Progenitor cell of endocrine pancreas (in vitro differentiated cells): ENCODE measurements around the gene RUNX1. TPM values are rescaled to one million over a fixed set of nuclear protein-coding genes. Genes with fewer than 3 reads are reported as not detected.
"Not testable (repeated sequence)": the region's sequence is repeated elsewhere in the genome, so short reads cannot be mapped to it uniquely, and the experiment has no call there.

Experiments used
- DNase-seq: peaks from one replicate; pipeline ENCODE4 v3.0.0; 2021; ENCODE audit warnings: low spot score; ENCODE audit not compliant: unreplicated experiment
- H3K27ac Mint-ChIP-seq: 2 replicates; pipeline ENCODE4 v1.8.0; 2021; ENCODE audit warnings: mild to moderate bottlenecking, moderate library complexity, mixed read lengths
- H3K27me3 Mint-ChIP-seq: 2 replicates; pipeline ENCODE4 v1.8.0; 2021; ENCODE audit warnings: mixed read lengths
- H3K36me3 Mint-ChIP-seq: 2 replicates; pipeline ENCODE4 v1.8.0; 2022; ENCODE audit warnings: mixed read lengths; ENCODE audit not compliant: insufficient read depth
- H3K4me1 Mint-ChIP-seq: 2 replicates; pipeline ENCODE4 v1.8.0; 2021; ENCODE audit warnings: low read depth, mixed read lengths
- H3K4me3 Mint-ChIP-seq: 2 replicates; pipeline ENCODE4 v1.8.0; 2021; ENCODE audit warnings: low read depth, mild to moderate bottlenecking, moderate library complexity, mixed read lengths
- H3K9me3 Mint-ChIP-seq: 2 replicates; pipeline ENCODE4 v1.8.0; 2021; ENCODE audit warnings: low read depth, mixed read lengths
- CTCF ChIP-seq: fragments of 200-600 bp; sonication (generic); IDR thresholded peaks from one replicate; pipeline ENCODE4 v1.5.0; 2021; ENCODE audit warnings: antibody characterized with exemption, mild to moderate bottlenecking; ENCODE audit not compliant: unreplicated experiment
- total RNA-seq: library from RNA; stranded (reverse); gene quantifications from 2 replicates; pipeline ENCODE4 v1.2.1, GENCODE V29; 2021

Gene RUNX1
- total RNA-seq, 1 donor from 2014 or later: 7.1 TPM

- no peaks in the 10 kb centered on the region for H3K9me3 Mint-ChIP-seq
- no peaks in the 10 kb centered on the region for H3K27me3 Mint-ChIP-seq
- H3K4me1 Mint-ChIP-seq: peaks cover 3% of the 10 kb centered on the region
- H3K27ac Mint-ChIP-seq: no peak overlapping the region
- H3K36me3 Mint-ChIP-seq: no peaks in the 10 kb centered on the region
- no peak overlapping the region for H3K4me3 Mint-ChIP-seq
- TF ChIP-seq CTCF: no peak
- DNase-seq: no peak
These were observed 96.4 kb downstream of the RUNX1 start for GRCh38 chr21:34952701-34953100.

GRCh38 chr21:34951868-34952267 lies 97.2 kb downstream of the RUNX1 start:
- H3K36me3 Mint-ChIP-seq, DNase-seq, H3K27ac Mint-ChIP-seq, H3K27me3 Mint-ChIP-seq, H3K4me1 Mint-ChIP-seq, H3K4me3 Mint-ChIP-seq, H3K9me3 Mint-ChIP-seq: not testable (repeated sequence)

- Mint-ChIP-seq H3K27me3 (peaks cover 4% of the 10 kb centered on the region), H3K27ac (no peak overlapping the region), H3K4me1 (peaks cover 3% of the 10 kb centered on the region), H3K36me3 (no peaks in the 10 kb centered on the region), H3K9me3 (no peaks in the 10 kb centered on the region), H3K4me3 (no peak overlapping the region)
- TF ChIP-seq CTCF: no peak
- DNase-seq: no peak
These were observed 98.1 kb downstream of the RUNX1 start for GRCh38 chr21:34950980-34951379.

DNA sequence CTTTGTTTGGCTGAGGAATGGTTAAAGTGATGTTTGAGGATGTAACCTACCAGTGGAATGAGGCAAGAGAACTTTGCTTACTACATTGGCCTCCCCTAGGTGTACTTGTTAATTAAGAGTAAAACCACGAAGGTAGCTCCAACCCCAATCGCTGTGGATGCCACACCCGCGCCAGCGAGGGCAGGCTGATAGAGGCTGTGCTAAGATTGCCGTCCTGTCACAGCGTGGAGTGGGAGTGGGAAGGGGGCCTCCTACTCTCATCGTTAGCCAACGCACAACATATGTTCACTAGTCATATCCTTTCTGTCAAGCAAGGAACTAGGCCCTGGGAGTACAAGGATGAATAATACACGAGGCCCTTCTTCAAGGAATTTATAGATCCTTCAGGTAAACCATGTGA lies 99.6 kb downstream of the RUNX1 start:
- no peaks in the 10 kb centered on the region for H3K9me3 Mint-ChIP-seq
- DNase-seq: no peak
- H3K27me3 Mint-ChIP-seq: peaks cover 12% of the 10 kb centered on the region
- H3K27ac Mint-ChIP-seq: no peak overlapping the region
- peaks cover 3% of the 10 kb centered on the region for H3K4me1 Mint-ChIP-seq
- TF ChIP-seq CTCF: no peak
- H3K4me3 Mint-ChIP-seq: no peak overlapping the region
- no peaks in the 10 kb centered on the region for H3K36me3 Mint-ChIP-seq

DNA sequence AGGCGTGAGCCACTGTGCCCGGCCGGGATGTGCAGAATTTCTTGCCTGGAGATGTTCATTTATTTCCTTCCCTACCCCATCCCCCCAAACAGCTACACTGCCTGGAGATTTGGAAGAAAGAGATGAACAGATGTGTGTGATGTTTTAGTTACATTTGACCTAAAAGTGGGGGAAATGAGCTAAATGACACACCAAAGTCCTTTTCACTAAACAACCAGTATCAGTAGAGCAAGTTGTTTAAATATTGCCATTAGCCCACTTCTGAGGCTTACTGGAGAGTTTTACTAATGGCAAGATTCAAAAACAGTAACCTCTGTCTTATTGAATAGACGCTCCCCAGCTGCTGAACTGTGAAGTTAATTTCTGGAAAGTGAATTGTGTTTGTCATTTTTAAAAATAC lies 100.1 kb downstream of the RUNX1 start:
- Mint-ChIP-seq H3K36me3 (no peaks in the 10 kb centered on the region), H3K27me3 (peaks cover 12% of the 10 kb centered on the region), H3K4me3 (no peak overlapping the region), H3K9me3 (no peaks in the 10 kb centered on the region), H3K4me1 (peaks cover 3% of the 10 kb centered on the region), H3K27ac (no peak overlapping the region)
- no peak for TF ChIP-seq CTCF
- no peak for DNase-seq

- TF ChIP-seq CTCF: no peak
These were observed 100.9 kb downstream of the RUNX1 start for GRCh38 chr21:34948157-34948556.

More at GRCh38 chr21:34948157-34948556, 100.9 kb downstream of the RUNX1 start:
- peaks cover 12% of the 10 kb centered on the region for H3K27me3 Mint-ChIP-seq
- H3K27ac Mint-ChIP-seq: no peak overlapping the region
- H3K4me1 Mint-ChIP-seq: peaks cover 3% of the 10 kb centered on the region
- H3K4me3 Mint-ChIP-seq: no peak overlapping the region
- H3K36me3 Mint-ChIP-seq: no peaks in the 10 kb centered on the region
- no peak for DNase-seq
- H3K9me3 Mint-ChIP-seq: no peaks in the 10 kb centered on the region
